ENCODE measurements around the gene NALCN. TPM values are rescaled to one million over a fixed set of nuclear protein-coding genes. Genes with fewer than 3 reads are reported as not detected.

NALCN gene
- polyA plus RNA-seq, 1 donor: 1.2 TPM

DNA sequence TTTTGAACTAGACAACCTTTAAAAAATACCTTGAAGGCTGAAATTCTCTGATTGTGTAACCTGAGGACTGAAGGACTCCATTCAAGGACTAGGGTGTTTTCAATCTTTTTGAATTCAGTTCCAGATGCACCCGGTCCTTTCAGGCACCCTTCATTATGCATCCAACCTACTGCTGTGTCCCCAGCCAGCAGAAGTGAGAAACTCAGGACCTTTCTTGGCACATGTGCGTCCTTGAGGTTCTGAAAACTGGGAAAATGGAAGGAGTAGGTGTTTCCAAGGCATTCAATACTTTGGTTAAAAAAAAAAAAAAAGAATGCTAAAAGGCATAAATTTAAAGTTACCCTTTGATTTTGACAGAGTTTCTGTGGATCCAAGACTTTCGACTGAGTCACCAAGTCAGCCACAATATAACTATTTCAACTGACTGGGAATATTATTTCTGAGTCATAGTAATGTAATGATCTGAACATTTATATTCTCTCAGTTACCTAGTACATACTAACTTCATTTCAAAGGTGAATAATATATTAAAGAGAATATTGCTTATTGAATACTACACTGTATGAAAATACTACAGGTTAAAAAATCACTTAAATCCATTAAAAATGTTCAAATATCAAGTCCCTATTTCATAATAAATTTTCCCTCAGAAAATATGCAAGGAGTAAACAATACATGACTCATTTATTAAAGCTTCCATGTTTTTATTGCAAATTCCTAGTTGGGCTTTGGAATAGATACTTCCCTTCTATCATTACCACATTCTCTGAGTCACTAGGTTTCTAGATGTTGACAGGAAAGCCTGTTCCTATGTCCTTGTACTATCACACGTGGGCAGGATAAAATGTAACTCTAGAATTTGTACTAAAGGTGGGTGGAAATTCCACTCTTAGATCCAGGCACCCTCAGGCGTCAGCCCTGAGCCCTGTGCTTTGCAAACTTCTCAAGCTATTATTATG lies 33.8 kb upstream of the NALCN start:
- H3K36me3 ChIP-seq (ENCODE audit: control insufficient read depth, insufficient read depth, low read length): no peaks in the 10 kb centered on the region
- no CpG with 5 or more reads among the region's 5 CpGs for WGBS (ENCODE audit: insufficient coverage, low lambda C conversion rate)
- no peak overlapping the region for H3K27ac ChIP-seq (ENCODE audit: low read length)
- no peak for DNase-seq
- H3K4me1 ChIP-seq (ENCODE audit: control insufficient read depth, insufficient read depth, low read length): no peaks in the 10 kb centered on the region
- no peaks in the 10 kb centered on the region for H3K9me3 ChIP-seq (ENCODE audit: control insufficient read depth, low read depth, low read length)
- H3K4me3 ChIP-seq (ENCODE audit: low read length): no peak overlapping the region
- peaks cover 12% of the 10 kb centered on the region for H3K27me3 ChIP-seq (ENCODE audit: control insufficient read depth, insufficient read depth, low read length)

DNA sequence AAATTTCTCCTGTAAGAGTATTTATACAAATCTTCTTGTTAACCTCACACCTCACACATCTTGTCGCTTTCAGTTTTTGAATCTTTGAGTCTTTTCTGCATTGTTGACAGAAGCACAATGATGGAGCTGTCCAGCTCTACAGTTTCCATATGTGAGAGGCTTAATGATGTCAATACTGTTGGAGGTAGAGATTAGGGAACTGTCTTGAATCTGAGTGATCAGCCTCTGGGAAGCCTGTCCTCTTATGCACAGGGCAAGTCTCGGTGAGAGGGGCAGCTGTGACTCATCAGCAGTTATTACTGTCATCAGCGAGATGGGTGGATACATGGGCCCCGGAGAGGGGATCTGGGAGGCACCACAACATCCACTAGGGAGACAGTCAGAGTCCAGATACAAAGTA lies 31.5 kb upstream of the NALCN start:
- no peaks in the 10 kb centered on the region for H3K4me1 ChIP-seq (ENCODE audit: control insufficient read depth, insufficient read depth, low read length)
- H3K4me3 ChIP-seq (ENCODE audit: low read length): no peak overlapping the region
- peaks cover 3% of the 10 kb centered on the region for H3K27me3 ChIP-seq (ENCODE audit: control insufficient read depth, insufficient read depth, low read length)
- no peaks in the 10 kb centered on the region for H3K9me3 ChIP-seq (ENCODE audit: control insufficient read depth, low read depth, low read length)
- H3K36me3 ChIP-seq (ENCODE audit: control insufficient read depth, insufficient read depth, low read length): no peaks in the 10 kb centered on the region
- no peak for DNase-seq
- WGBS (ENCODE audit: insufficient coverage, low lambda C conversion rate): no CpG with 5 or more reads among the region's 4 CpGs
- H3K27ac ChIP-seq (ENCODE audit: low read length): no peak overlapping the region

- no peak overlapping the region for H3K27ac ChIP-seq (ENCODE audit: low read length)
- H3K36me3 ChIP-seq (ENCODE audit: control insufficient read depth, insufficient read depth, low read length): no peaks in the 10 kb centered on the region
- no peaks in the 10 kb centered on the region for H3K27me3 ChIP-seq (ENCODE audit: control insufficient read depth, insufficient read depth, low read length)
- no peak overlapping the region for H3K4me3 ChIP-seq (ENCODE audit: low read length)
- no peaks in the 10 kb centered on the region for H3K4me1 ChIP-seq (ENCODE audit: control insufficient read depth, insufficient read depth, low read length)
- DNase-seq: no peak
- H3K9me3 ChIP-seq (ENCODE audit: control insufficient read depth, low read depth, low read length): no peaks in the 10 kb centered on the region
- 80% methylated on average over 1 of the region's 3 CpGs for WGBS (ENCODE audit: insufficient coverage, low lambda C conversion rate)
Measured at GRCh38 chr13:101434486-101434885, 18.2 kb upstream of the NALCN start.

GRCh38 chr13:101433895-101434294 lies 17.6 kb upstream of the NALCN start:
- Histone ChIP-seq H3K9me3 (ENCODE audit: control insufficient read depth, low read depth, low read length) (no peaks in the 10 kb centered on the region), H3K36me3 (ENCODE audit: control insufficient read depth, insufficient read depth, low read length) (no peaks in the 10 kb centered on the region), H3K27ac (ENCODE audit: low read length) (no peak overlapping the region), H3K27me3 (ENCODE audit: control insufficient read depth, insufficient read depth, low read length) (no peaks in the 10 kb centered on the region), H3K4me1 (ENCODE audit: control insufficient read depth, insufficient read depth, low read length) (no peaks in the 10 kb centered on the region), H3K4me3 (ENCODE audit: low read length) (no peak overlapping the region)
- no peak for DNase-seq

DNA sequence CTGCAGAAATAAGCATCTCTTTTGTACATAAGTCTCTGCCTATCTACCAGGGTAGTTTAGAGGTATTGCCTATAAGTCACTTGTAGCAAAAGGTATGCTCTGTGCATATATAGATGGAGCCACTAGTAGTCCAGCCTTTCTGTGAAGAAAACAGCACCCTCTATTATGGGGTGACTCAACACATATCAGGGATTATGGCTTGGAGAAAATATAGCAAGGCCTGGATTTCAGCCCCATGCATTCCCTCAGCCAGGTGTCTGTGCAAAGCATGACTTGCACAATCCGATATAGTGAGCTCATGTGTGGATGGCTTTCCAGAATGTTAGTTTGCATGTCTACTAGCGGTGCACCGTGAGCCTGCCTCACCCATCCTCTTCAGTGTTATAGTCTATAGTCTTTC lies 13.4 kb upstream of the NALCN start:
- no peaks in the 10 kb centered on the region for H3K27me3 ChIP-seq (ENCODE audit: control insufficient read depth, insufficient read depth, low read length)
- DNase-seq: no peak
- no peak overlapping the region for H3K4me3 ChIP-seq (ENCODE audit: low read length)
- H3K4me1 ChIP-seq (ENCODE audit: control insufficient read depth, insufficient read depth, low read length): no peaks in the 10 kb centered on the region
- no peak overlapping the region for H3K27ac ChIP-seq (ENCODE audit: low read length)
- WGBS (ENCODE audit: insufficient coverage, low lambda C conversion rate): no CpG with 5 or more reads among the region's 3 CpGs
- H3K36me3 ChIP-seq (ENCODE audit: control insufficient read depth, insufficient read depth, low read length): no peaks in the 10 kb centered on the region
- H3K9me3 ChIP-seq (ENCODE audit: control insufficient read depth, low read depth, low read length): no peaks in the 10 kb centered on the region

- no peaks in the 10 kb centered on the region for H3K36me3 ChIP-seq (ENCODE audit: control insufficient read depth, insufficient read depth, low read length)
- no peaks in the 10 kb centered on the region for H3K4me1 ChIP-seq (ENCODE audit: control insufficient read depth, insufficient read depth, low read length)
- no peak overlapping the region for H3K4me3 ChIP-seq (ENCODE audit: low read length)
- no CpG with 5 or more reads among the region's 10 CpGs for WGBS (ENCODE audit: insufficient coverage, low lambda C conversion rate)
- no peaks in the 10 kb centered on the region for H3K9me3 ChIP-seq (ENCODE audit: control insufficient read depth, low read depth, low read length)
- H3K27me3 ChIP-seq (ENCODE audit: control insufficient read depth, insufficient read depth, low read length): no peaks in the 10 kb centered on the region
- DNase-seq: no peak
- no peak overlapping the region for H3K27ac ChIP-seq (ENCODE audit: low read length)
Measured at GRCh38 chr13:101425623-101426022, 9.3 kb upstream of the NALCN start.

DNA sequence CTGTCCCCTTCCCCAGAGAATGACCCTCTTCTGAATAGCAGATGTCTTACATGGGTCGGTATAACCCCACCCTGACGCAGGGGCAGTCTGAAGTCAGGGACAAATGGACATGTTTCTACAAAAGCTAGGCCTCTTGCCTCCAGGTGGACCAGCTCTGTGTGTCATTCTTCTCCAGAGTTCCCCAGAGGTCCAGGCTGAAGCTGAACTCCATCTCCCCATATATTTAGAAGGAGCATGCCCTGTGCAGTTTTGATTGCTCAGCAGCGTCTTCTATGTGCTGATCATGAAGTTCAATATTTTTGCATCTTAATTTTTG lies 8.8 kb upstream of the NALCN start:
- no peaks in the 10 kb centered on the region for H3K4me1 ChIP-seq (ENCODE audit: control insufficient read depth, insufficient read depth, low read length)
- H3K36me3 ChIP-seq (ENCODE audit: control insufficient read depth, insufficient read depth, low read length): no peaks in the 10 kb centered on the region

DNA sequence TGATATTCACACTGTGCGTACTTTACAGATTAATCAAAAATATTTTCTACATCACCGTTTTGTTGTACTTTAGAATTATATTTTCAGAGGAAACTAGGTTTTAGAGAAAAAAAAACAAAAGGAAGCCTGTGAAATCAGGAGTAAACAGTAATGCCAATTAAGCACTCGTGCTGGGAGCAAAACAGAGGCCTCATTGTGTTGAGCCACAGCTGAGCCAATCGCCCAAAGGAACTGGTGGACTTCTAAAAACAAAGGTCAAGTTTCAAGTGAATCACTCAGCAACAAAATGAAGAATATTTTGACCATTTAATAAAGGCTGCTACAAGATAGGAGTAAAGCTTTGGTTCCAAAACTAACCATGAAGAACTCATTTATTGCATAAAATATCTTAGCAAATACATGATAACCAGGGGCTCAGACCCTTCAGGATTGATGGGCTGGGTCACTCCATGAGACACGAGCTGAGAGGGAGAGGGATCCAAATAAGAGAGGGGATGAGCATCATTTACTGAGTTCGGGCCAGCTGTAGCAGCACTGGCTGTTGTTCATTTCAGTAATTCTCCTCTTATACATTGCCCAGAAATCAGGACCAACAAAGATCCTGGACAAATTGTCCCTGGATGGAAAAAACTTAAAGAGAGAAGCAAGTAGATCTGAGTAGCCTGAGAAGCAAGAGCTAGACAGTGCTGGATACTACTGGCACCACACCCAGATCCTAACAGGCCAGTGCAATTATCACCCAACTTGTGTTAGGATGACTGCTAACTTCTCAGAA lies 8.3 kb upstream of the NALCN start:
- H3K27me3 ChIP-seq (ENCODE audit: control insufficient read depth, insufficient read depth, low read length): no peaks in the 10 kb centered on the region
- no peak overlapping the region for H3K27ac ChIP-seq (ENCODE audit: low read length)
- no peaks in the 10 kb centered on the region for H3K9me3 ChIP-seq (ENCODE audit: control insufficient read depth, low read depth, low read length)
- no peak for DNase-seq
- no peaks in the 10 kb centered on the region for H3K36me3 ChIP-seq (ENCODE audit: control insufficient read depth, insufficient read depth, low read length)
- no peaks in the 10 kb centered on the region for H3K4me1 ChIP-seq (ENCODE audit: control insufficient read depth, insufficient read depth, low read length)
- 20% methylated on average over 1 of the region's 6 CpGs for WGBS (ENCODE audit: insufficient coverage, low lambda C conversion rate)
- no peak overlapping the region for H3K4me3 ChIP-seq (ENCODE audit: low read length)

More for the DNA sequence above, 8.8 kb upstream of the NALCN start:
- H3K9me3 ChIP-seq (ENCODE audit: control insufficient read depth, low read depth, low read length): no peaks in the 10 kb centered on the region
- no peak for DNase-seq
- no peak overlapping the region for H3K27ac ChIP-seq (ENCODE audit: low read length)
- H3K4me3 ChIP-seq (ENCODE audit: low read length): no peak overlapping the region
- WGBS (ENCODE audit: insufficient coverage, low lambda C conversion rate): no CpG with 5 or more reads among the region's 3 CpGs
- H3K27me3 ChIP-seq (ENCODE audit: control insufficient read depth, insufficient read depth, low read length): no peaks in the 10 kb centered on the region

- WGBS (ENCODE audit: insufficient coverage, low lambda C conversion rate): no CpG with 5 or more reads among the region's 2 CpGs
- Histone ChIP-seq H3K4me3 (ENCODE audit: low read length) (no peak overlapping the region), H3K9me3 (ENCODE audit: control insufficient read depth, low read depth, low read length) (no peaks in the 10 kb centered on the region), H3K4me1 (ENCODE audit: control insufficient read depth, insufficient read depth, low read length) (no peaks in the 10 kb centered on the region), H3K36me3 (ENCODE audit: control insufficient read depth, insufficient read depth, low read length) (no peaks in the 10 kb centered on the region), H3K27ac (ENCODE audit: low read length) (no peak overlapping the region), H3K27me3 (ENCODE audit: control insufficient read depth, insufficient read depth, low read length) (no peaks in the 10 kb centered on the region)
- no peak for DNase-seq
Measured at GRCh38 chr13:101423872-101424271, 7.6 kb upstream of the NALCN start.

DNA sequence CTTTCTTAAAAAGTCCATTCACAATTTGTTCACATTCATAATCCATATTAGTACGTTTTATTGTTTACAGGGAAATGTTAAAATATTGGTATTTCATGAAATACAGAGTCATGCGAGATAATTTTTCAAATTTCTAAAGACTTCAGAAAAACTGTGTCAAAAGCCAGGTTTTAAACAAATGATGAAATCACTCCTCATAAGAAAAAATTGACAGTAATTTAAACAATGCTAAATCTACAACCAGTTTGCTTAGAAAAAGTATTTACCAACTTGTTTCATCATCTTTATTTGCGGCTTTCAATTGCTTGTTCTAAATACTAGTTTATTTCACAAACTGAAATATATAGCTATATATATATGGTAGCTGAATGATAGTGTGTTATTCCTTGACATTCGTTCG lies 1.2 kb upstream of the NALCN start:
- H3K36me3 ChIP-seq (ENCODE audit: control insufficient read depth, insufficient read depth, low read length): no peaks in the 10 kb centered on the region
- no peak overlapping the region for H3K27ac ChIP-seq (ENCODE audit: low read length)
- H3K9me3 ChIP-seq (ENCODE audit: control insufficient read depth, low read depth, low read length): no peaks in the 10 kb centered on the region
- H3K27me3 ChIP-seq (ENCODE audit: control insufficient read depth, insufficient read depth, low read length): peaks cover 32% of the 10 kb centered on the region
- H3K4me1 ChIP-seq (ENCODE audit: control insufficient read depth, insufficient read depth, low read length): no peaks in the 10 kb centered on the region
- DNase-seq: no peak
- WGBS (ENCODE audit: insufficient coverage, low lambda C conversion rate): 100% methylated on average over 2 of the region's 5 CpGs
- no peak overlapping the region for H3K4me3 ChIP-seq (ENCODE audit: low read length)
